Smooth muscle cell (in vitro differentiated cells): ENCODE data around the gene PTPRN2. TPM values are rescaled to one million over a fixed set of nuclear protein-coding genes. Genes with fewer than 3 reads are reported as not detected.

ENCODE experiments used
- DNase-seq: peaks from one replicate; lab custom pipeline; 2025; ENCODE audit not compliant: unreplicated experiment; lab: John Stamatoyannopoulos, UW
- H2AFZ ChIP-seq: fragments of 200-600 bp; sonication (generic); 2 replicates; pipeline ENCODE4 v1.6.0; 2016; ENCODE audit warnings: antibody characterized with exemption, low read depth, mild to moderate bottlenecking
- H3F3A ChIP-seq: fragments of 200-600 bp; sonication (generic); 2 replicates; pipeline ENCODE4 v1.6.0; 2017; ENCODE audit warnings: antibody characterized with exemption, low read depth
- H3K27ac ChIP-seq: fragments of 200-600 bp; sonication (generic); 2 replicates; pipeline ENCODE4 v1.5.1; 2016; ENCODE audit warnings: low read depth, mild to moderate bottlenecking
- H3K27me3 ChIP-seq: fragments of 200-600 bp; sonication (generic); 2 replicates; pipeline ENCODE4 v1.6.1; 2016; ENCODE audit warnings: low read depth, mild to moderate bottlenecking
- H3K36me3 ChIP-seq: fragments of 200-600 bp; sonication (generic); 2 replicates; pipeline ENCODE4 v1.5.1; 2016; ENCODE audit warnings: low read depth
- H3K4me1 ChIP-seq: fragments of 200-600 bp; sonication (generic); 2 replicates; pipeline ENCODE4 v1.5.1; 2016; ENCODE audit warnings: low read depth
- H3K4me2 ChIP-seq: fragments of 200-600 bp; sonication (generic); 2 replicates; pipeline ENCODE4 v1.6.0; 2016; ENCODE audit warnings: mild to moderate bottlenecking
- H3K4me3 ChIP-seq: fragments of 200-600 bp; sonication (generic); 2 replicates; pipeline ENCODE4 v1.5.1; 2016; ENCODE audit warnings: mild to moderate bottlenecking
- H3K79me2 ChIP-seq: fragments of 200-600 bp; sonication (generic); 2 replicates; pipeline ENCODE4 v1.6.0; 2016; ENCODE audit warnings: low read depth, mild to moderate bottlenecking
- H3K9ac ChIP-seq: fragments of 200-600 bp; sonication (generic); 2 replicates; pipeline ENCODE4 v1.6.0; 2016; ENCODE audit warnings: low read depth
- H3K9me3 ChIP-seq: fragments of 200-600 bp; sonication (generic); replicated peaks from 2 replicates; pipeline ENCODE4 v1.5.1; 2016; ENCODE audit warnings: low read depth
- H4K20me1 ChIP-seq: fragments of 200-600 bp; sonication (generic); 2 replicates; pipeline ENCODE4 v1.6.0; 2016; ENCODE audit warnings: low read depth
- WGBS: methylation state at CpG from one replicate; pipeline ENCODE4 v1.1.7; 2016; ENCODE audit warnings: low lambda C conversion rate; 5-methylcytosine and 5-hydroxymethylcytosine counted together
- polyA plus RNA-seq: library from polyadenylated mRNA; unstranded; fragments of >200 nt; fragmentation: Nextera tagmentation; extraction: Ambion mirVana; gene quantifications from 2 replicates; pipeline ENCODE4 v1.2.1, GENCODE V29; 2016
- total RNA-seq: library from RNA; depleted of rRNA; stranded (reverse); fragments of >200 nt; gene quantifications from 2 replicates; pipeline ENCODE4 v1.2.3, GENCODE V29; 2014
- TF ChIP-seq, protein P1 (sequence below): fragments of 200-600 bp; sonication (generic); IDR thresholded peaks from 2 replicates; pipeline ENCODE4 v1.5.1; 2017; ENCODE audit warnings: borderline replicate concordance, mild to moderate bottlenecking, antibody characterized with exemption; ENCODE audit not compliant: insufficient read depth, poor library complexity, severe bottlenecking

The PTPRN2 gene
- total and polyA plus RNA-seq, 2 experiments from 2014 or later, result 0.09 to 0.87 TPM

- Histone ChIP-seq H3K27me3 (no peaks in the 10 kb centered on the region), H3K9me3 (no peaks in the 10 kb centered on the region), H3K36me3 (no peaks in the 10 kb centered on the region), H3K4me1 (no peaks in the 10 kb centered on the region), H3K4me2 (no peak overlapping the region), H4K20me1 (no peaks in the 10 kb centered on the region), H2AFZ (no peak overlapping the region), H3K9ac (no peak overlapping the region), H3K79me2 (no peaks in the 10 kb centered on the region), H3F3A (no peaks in the 10 kb centered on the region), H3K4me3 (no peak overlapping the region), H3K27ac (no peak overlapping the region)
- DNase-seq, result no peak
- TF ChIP-seq, protein P1, sequence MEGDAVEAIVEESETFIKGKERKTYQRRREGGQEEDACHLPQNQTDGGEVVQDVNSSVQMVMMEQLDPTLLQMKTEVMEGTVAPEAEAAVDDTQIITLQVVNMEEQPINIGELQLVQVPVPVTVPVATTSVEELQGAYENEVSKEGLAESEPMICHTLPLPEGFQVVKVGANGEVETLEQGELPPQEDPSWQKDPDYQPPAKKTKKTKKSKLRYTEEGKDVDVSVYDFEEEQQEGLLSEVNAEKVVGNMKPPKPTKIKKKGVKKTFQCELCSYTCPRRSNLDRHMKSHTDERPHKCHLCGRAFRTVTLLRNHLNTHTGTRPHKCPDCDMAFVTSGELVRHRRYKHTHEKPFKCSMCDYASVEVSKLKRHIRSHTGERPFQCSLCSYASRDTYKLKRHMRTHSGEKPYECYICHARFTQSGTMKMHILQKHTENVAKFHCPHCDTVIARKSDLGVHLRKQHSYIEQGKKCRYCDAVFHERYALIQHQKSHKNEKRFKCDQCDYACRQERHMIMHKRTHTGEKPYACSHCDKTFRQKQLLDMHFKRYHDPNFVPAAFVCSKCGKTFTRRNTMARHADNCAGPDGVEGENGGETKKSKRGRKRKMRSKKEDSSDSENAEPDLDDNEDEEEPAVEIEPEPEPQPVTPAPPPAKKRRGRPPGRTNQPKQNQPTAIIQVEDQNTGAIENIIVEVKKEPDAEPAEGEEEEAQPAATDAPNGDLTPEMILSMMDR, result no peak
- WGBS, result 91% methylated on average over 22 of the region's 22 CpGs
These were observed 15.5 kb upstream of the PTPRN2 start for GRCh38 chr7:158602905-158603772.

GRCh38 chr7:158602041-158602440, 14.4 kb upstream of the PTPRN2 start:
- H3K36me3 ChIP-seq, result no peaks in the 10 kb centered on the region
- no peak overlapping the region for H2AFZ ChIP-seq
- H3K4me1 ChIP-seq, result no peaks in the 10 kb centered on the region
- H3K27ac ChIP-seq, result no peak overlapping the region
- H3K4me2 ChIP-seq, result no peak overlapping the region
- H3K4me3 ChIP-seq, result no peak overlapping the region
- H3K79me2 ChIP-seq, result no peaks in the 10 kb centered on the region
- no peaks in the 10 kb centered on the region for H3F3A ChIP-seq
- no peaks in the 10 kb centered on the region for H4K20me1 ChIP-seq
- H3K9ac ChIP-seq, result no peak overlapping the region
- DNase-seq, result no peak
- 96% methylated on average over 7 of the region's 7 CpGs for WGBS
- TF ChIP-seq, protein P1, result no peak
- H3K9me3 ChIP-seq, result no peaks in the 10 kb centered on the region
- no peaks in the 10 kb centered on the region for H3K27me3 ChIP-seq

- H3K4me2 ChIP-seq, result no peak overlapping the region
- H3F3A ChIP-seq, result no peaks in the 10 kb centered on the region
- H3K79me2 ChIP-seq, result no peaks in the 10 kb centered on the region
- no peak for DNase-seq
- H3K4me1 ChIP-seq, result no peaks in the 10 kb centered on the region
- WGBS, result 89% methylated on average over 1 of the region's 1 CpG
- H3K36me3 ChIP-seq, result no peaks in the 10 kb centered on the region
- TF ChIP-seq, protein P1, result no peak
- no peak overlapping the region for H3K4me3 ChIP-seq
- no peaks in the 10 kb centered on the region for H3K27me3 ChIP-seq
- no peak overlapping the region for H2AFZ ChIP-seq
- no peak overlapping the region for H3K27ac ChIP-seq
- no peaks in the 10 kb centered on the region for H3K9me3 ChIP-seq
- H3K9ac ChIP-seq, result no peak overlapping the region
- no peaks in the 10 kb centered on the region for H4K20me1 ChIP-seq
These were observed 13.5 kb upstream of the PTPRN2 start for GRCh38 chr7:158601090-158601489.

- H3K9ac ChIP-seq, result no peak overlapping the region
These were observed 9.1 kb upstream of the PTPRN2 start for GRCh38 chr7:158596745-158597144.

More at GRCh38 chr7:158596745-158597144, 9.1 kb upstream of the PTPRN2 start:
- no peaks in the 10 kb centered on the region for H3K79me2 ChIP-seq
- no peaks in the 10 kb centered on the region for H3K27me3 ChIP-seq
- H3K36me3 ChIP-seq, result no peaks in the 10 kb centered on the region
- H3F3A ChIP-seq, result no peaks in the 10 kb centered on the region
- H3K9me3 ChIP-seq, result no peaks in the 10 kb centered on the region
- no peak overlapping the region for H3K27ac ChIP-seq
- no peak for DNase-seq
- WGBS, result 93% methylated on average over 4 of the region's 4 CpGs
- TF ChIP-seq, protein P1, result no peak
- no peak overlapping the region for H3K4me2 ChIP-seq
- no peaks in the 10 kb centered on the region for H3K4me1 ChIP-seq
- H3K4me3 ChIP-seq, result no peak overlapping the region
- no peak overlapping the region for H2AFZ ChIP-seq
- no peaks in the 10 kb centered on the region for H4K20me1 ChIP-seq
